NCI-H2227 treated with DMSO at 0.1 percent for 48 hours (cell line): ENCODE measurements around the gene ARMH1.
"Not testable (repeated sequence)": the region's sequence is repeated elsewhere in the genome, so short reads cannot be mapped to it uniquely, and the experiment has no call there.

Source experiments
- DNase-seq: peaks from one replicate; lab custom pipeline; 2025; lab: John Stamatoyannopoulos, UW

ARMH1 gene

DNA sequence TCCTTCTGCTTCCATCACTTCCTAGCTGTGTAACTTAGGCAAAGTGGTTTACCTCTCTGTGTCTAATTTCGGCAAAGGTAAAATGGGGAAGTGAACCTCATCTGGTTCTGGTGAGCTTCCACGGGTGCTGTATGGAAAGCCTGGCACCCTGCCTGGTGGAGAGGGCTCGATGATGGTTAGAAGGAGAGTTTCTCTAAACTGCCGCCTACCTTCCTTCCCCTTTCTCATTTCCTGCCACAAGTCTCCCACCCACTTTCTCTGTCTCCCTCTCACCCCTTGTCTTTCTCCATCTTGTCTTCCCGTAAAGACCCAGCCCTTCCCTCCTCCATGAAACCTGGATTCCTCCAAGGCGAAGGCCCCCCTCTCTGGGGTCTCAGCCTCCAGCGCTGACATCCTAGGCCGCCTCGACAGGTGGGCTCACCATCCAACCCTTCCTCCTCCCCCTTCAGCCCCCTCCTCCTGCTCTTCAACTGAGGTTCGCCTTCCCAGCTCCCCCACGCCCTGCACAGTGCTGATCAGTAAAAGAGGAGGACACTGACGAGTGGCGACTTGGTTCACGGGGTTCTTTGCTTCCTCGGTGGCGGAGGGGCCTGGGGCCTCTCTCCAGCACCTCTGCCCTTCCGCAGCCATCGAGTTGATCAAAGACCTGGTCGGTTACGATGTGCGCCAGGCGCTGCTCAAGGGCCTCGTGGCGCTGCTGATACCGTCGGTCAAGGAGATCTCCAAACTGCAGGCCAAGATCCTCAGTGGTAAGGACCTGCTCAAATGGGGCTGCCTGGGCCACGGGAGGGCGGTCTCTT is 49.2 kb downstream of the ARMH1 start:
- no peak for DNase-seq

DNA sequence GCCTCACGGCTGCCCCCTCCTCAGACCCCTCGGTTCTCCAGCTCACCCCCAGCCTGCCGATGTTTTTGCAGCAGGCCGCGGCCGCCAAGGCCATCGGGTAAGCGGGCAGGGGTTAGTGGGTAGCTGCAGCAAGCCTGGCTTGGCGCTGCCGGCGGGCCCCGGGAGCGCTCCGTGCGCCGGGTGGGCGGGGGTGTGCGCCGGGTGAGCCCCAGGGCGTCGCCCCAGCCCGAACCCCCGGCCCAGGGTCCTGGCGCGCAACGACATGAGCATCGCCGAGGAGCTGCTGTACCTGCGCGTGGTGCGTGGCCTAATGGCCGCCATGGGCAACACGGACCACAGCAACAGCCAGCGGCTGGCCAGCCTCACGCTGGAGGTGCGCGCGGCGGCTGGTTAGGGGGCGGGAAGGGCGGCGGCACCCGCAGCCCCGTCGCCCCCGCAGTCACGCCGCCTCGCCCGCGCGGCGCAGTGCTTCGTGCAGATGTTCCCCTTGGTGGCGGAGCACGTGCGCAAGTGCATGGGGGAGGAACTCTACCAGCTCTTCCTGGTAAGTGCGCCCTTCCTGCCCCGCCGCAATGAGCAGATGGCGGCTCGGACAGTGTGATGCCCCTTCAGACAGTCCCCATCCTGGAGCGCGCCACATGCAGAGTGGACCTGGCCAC is 49.9 kb downstream of the ARMH1 start:
- DNase-seq = no peak

DNA sequence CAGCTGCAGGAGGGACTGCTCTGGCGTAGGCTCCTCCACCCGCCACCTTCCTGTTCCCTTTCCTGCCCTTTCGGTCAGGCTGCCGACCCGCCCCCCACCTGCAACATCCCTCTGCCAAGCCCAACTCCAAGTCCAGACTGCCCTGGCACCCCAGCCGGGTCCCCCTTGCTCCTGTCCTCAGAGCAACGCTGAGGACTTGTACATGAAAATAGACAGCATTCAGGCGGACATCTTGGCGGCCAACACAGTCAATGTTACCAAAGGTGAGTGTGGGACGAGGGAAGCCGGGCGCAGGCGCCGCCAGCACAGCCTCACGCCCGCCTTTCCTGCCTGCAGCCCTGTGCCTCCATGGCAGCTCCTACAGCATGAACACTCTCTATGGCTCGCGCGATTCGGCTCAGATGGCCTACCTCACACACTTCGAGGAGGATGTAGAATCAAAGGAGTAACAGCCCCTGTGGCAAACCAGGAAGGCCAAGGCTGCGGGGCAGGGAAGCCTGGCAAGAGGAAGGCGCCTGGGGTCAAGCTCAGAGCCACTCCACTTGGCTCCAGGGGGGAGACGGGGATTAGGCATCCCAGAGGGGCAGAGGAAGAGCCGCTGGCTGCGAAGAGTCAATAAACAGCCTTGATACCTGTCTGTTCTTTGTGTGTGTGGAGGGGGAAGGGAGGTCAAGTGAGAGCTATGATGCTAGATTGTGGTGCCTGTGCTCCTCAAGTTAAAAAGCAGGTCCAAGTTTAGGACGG is 50.6 kb downstream of the ARMH1 start:
- no peak for DNase-seq

DNA sequence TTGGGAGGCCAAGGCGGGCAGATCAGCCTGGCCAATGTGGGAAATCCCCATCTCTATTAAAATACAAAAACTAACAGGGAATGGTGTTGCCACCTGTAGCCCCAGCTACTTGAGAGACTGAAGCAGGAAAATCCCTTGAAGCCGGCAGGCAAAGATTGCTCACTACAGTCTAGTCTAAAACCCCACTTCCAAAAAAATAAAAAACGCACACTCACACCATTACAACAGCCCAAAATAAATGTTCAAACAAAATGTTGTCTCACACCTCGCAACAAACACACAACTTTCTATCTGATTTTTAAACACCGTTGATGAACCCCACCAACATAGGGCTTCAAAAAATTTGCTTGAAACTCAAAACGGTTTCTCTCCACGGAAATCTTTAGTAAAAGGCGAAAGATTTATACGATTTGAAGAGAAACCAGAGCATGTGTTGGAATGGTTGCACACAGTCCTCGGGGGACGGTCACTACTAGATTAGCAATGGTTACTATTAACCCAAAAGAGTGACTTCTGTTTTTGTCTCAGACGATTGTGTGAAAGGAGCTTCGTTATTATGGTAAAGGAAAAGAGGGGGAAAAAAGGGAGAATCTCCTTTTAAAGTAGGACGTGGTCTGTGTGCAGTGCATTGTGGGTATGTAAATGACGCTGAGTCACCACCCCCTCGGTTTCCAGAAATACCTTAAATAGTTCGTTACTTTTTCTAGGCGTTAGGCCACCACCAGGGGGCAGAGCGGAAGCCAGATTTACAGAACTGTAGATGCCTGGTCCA is 56.4 kb downstream of the ARMH1 start, which contains the start of gene RNU5D-1:
RNU5D-1 (minus strand) TSS at position 430 of the 772 bp plus-strand sequence.
- peak; percentile 98 for DNase-seq

DNA sequence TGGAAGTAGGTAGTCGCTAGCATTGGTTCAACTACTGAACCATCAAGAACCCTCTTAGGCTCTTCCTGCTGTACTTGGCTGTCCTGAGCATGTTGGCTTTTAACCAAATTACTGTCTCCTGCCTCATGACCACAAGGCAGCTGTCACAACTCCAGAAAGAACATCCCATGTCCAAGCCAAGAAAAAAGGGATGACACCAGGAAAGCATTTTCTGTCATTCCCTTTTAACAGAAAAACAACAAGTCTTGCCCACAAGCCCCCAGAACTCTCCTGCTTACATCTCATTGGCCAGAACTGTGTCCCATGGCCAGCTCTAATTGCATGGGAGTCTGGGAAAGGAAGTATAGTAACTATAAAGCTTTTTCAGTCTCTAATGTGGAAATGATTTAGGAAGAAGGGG is 58.9 kb downstream of the ARMH1 start:
- no peak for DNase-seq

DNA sequence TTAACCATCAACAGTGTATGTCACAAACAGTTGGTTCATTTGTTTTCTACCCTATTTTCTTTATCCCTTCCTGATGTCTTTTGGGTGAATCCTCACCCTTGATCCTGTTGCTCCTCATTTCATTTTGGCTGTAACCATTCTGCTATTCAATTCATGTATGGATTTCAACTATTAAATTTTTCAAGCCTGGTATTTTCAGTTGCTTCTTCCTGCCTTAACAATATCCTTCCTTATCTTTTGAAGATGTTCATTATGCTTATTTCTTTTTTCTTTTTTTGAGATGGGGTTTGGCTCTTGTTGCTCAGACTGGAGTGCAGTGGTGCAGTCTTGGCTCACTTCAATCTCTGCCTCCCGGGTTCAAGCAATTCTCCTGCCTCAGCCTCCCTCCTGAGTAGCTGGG is 59.3 kb downstream of the ARMH1 start:
- no peak for DNase-seq

DNA sequence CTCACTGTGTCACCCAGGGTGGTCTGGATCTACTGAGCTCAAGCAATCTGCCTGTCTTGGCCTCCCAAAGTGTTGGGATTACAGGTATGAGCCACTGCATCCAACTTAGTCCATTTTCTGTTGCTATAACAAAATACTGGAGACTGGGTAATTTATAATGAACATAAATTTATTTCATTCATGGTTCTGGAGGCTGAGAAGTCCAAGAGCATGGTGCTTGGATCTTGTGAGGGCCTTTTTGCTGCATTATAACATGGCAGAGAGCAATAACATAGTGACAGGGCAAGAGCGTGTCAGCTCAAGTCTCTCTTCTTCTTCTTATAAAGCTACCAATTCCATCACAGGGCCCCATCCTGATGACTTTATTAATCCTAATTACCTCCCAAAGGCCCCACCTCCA is 61.5 kb downstream of the ARMH1 start:
- DNase-seq = no peak

DNA sequence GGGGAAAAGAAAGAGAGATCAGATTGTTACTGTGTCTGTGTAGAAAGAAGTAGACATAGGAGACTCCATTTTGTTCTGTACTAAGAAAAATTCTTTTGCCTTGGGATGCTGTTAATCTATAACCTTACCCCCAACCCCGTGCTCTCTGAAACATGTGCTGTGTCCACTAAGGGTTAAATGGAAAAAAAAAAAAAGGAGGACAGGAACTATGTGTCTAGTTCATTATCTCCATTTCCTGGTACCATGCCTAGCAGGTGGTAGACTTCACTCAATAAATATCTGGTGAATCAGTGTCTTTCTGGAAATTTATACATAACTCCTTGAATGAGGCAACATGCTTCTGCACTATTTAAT is 64.4 kb downstream of the ARMH1 start:
- not testable (repeated sequence) for DNase-seq

DNA sequence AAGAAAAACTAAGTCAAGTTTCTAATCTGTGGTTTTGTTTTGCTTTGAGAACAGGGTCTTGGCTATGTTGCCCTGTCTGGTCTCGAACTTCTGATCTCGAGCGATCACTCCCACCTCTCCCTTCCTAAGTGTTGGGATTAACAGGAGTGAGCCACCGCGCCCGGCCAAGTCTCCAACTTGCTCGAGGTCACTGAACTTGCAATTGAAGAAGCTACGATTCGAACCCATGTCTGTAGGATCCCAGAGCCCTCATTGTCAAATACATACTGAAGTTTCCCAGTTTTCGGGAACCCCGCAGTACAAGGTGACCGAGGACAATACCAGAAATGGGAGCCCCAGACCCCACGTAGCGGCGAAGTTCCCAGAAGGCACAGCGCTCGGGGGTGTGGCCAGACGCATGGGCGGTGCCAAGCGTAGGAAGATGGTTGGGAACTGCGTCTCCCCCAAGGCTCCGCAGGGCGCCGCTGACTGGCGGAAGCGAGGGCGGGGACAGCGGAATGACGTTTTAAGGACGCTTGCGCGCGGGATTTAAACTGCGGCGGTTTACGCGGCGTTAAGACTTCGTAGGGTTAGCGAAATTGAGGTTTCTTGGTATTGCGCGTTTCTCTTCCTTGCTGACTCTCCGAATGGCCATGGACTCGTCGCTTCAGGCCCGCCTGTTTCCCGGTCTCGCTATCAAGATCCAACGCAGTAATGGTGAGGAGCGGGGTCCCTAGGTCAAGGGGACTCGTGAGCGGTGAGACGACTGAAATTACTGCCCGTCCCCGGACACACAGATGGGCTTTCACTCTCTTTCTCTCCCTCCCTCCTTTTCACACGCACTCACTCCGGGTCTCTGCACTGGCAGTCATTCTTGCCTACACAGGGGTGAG is 65.0 kb downstream of the ARMH1 start, which contains the start of gene KIF2C:
KIF2C (plus strand) TSS at position 531 of the 872 bp plus-strand sequence; CDS start at position 627, 96 bp downstream.
- DNase-seq = peak; percentile 98

- no peak for DNase-seq
These were observed 65.7 kb downstream of the ARMH1 start for GRCh38 chr1:44740179-44740617.

DNA sequence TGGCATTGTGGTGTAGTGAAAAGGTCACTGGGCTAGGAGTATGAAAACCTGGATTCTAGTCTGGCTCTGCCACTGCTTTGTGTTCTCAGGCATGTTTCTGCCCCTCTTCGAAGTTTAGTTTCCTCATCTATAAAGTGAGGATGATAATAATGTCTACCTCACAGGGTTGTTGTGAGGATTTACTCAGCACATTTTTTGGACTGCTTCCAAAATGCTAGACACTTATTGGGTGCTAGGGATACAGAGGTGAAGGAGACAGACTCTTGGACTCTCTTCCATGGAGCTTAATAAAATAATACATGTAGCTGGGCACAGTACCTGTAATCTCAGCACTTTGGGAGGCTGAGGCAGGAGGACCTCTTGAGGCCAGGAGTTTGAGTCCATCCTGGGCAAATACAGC is 68.7 kb downstream of the ARMH1 start:
- no peak for DNase-seq

DNA sequence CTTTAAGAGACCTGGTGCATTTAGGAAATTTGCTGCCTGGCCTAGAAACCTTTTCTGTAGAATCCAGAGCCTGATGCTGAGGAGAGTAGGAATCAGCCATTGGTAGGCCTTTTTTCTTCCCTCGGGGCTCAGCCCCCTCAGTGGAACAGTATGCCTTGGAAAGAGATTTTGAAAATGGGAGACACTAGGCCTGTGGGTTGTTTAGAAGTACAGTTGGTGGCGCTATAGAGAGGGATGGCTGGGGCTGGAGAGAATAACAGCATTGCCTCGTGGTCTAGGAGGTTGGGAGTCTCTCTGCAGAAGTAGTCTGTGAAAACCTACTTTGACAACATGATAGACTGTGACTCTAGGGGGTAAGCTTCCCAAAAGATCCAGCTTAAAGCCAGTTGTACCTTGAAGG is 73.4 kb downstream of the ARMH1 start:
- no peak for DNase-seq

DNA sequence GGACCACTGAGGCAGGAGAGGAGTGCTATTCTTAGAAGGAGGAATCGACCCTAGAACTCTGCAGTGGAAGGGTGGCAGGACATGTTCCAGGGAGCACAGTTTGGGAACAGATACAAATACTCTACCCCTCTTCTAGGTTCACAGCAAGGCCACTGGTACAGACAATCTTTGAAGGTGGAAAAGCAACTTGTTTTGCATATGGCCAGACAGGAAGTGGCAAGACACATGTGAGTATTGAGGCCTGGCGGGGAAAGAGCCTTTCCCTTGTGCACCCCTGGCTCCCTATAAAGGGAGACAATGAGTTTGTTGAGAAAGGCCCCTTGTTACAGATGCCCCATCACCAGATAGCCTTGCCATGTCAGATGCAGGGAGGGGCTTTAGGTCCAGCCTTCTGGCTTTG is 82.9 kb downstream of the ARMH1 start:
- no peak for DNase-seq

- DNase-seq = no peak
These were observed 84.6 kb downstream of the ARMH1 start for GRCh38 chr1:44759077-44759476.

GRCh38 chr1:44760876-44761275 is 86.4 kb downstream of the ARMH1 start:
- DNase-seq = no peak

- not testable (repeated sequence) for DNase-seq
These were observed 91.9 kb downstream of the ARMH1 start for GRCh38 chr1:44766421-44766820.
